Measurements from ENCODE around the gene SCP2D1.

GRCh38 chr20:18851629-18852028 is 38.0 kb downstream of the SCP2D1 start:
- no peak for TF ChIP-seq CTCF (IDR thresholded peaks at IDR 0.05)
- TF ChIP-seq POLR2A (IDR thresholded peaks at IDR 0.05), result no peak

Measured in prostate gland (tissue), 2 donors.